HUES48 (cell line): ENCODE data around the gene CFAP300.
A peak's percentile ranks its signal among the peaks of the same experiment; 100 is the strongest.

Experiments
- H3K27ac ChIP-seq: one replicate; pipeline ENCODE4 v1.7.0; 2013; ENCODE audit warnings: low read depth, low read length, inconsistent platforms
- H3K27me3 ChIP-seq: 2 replicates; pipeline ENCODE4 v1.6.1; 2013; ENCODE audit warnings: mild to moderate bottlenecking, low read length; ENCODE audit not compliant: control insufficient read depth, insufficient read depth
- H3K36me3 ChIP-seq: 2 replicates; pipeline ENCODE4 v1.6.1; 2013; ENCODE audit warnings: low read length; ENCODE audit not compliant: control insufficient read depth, insufficient read depth
- H3K4me1 ChIP-seq: 2 replicates; pipeline ENCODE4 v1.6.1; 2013; ENCODE audit warnings: mild to moderate bottlenecking, low read length; ENCODE audit not compliant: control insufficient read depth, insufficient read depth
- H3K4me3 ChIP-seq: 2 replicates; pipeline ENCODE4 v1.5.1; 2013; ENCODE audit warnings: mild to moderate bottlenecking, low read depth, low read length
- H3K9ac ChIP-seq: 2 replicates; pipeline ENCODE4 v1.6.1; 2013; ENCODE audit warnings: mild to moderate bottlenecking, low read depth, low read length, moderate library complexity
- H3K9me3 ChIP-seq: 2 replicates; pipeline ENCODE4 v1.6.1; 2013; ENCODE audit warnings: low read length; ENCODE audit not compliant: control insufficient read depth, insufficient read depth

The CFAP300 gene

GRCh38 chr11:102047305-102047924 is at the start of gene CFAP300:
Gene CFAP300, plus strand, starts transcription at chr11:102047437. Its CDS starts 34 bp downstream, at chr11:102047471.
- no peak within 1 kb of the TSS for H3K27ac ChIP-seq
- H3K9ac ChIP-seq, result 0 out of 2 replicates have a peak within 1 kb of the TSS, but pooled peaks have one; percentile 8
- H3K9me3 ChIP-seq, result no peaks in the 10 kb centered on the region
- no peaks in the 10 kb centered on the region for H3K36me3 ChIP-seq
- H3K4me1 ChIP-seq, result peaks cover 7% of the 10 kb centered on the region; the same call in 1 of the 2 replicates
- H3K27me3 ChIP-seq, result peaks cover 5% of the 10 kb centered on the region; the same call in 1 of the 2 replicates
- H3K4me3 ChIP-seq, result peak within 1 kb of the TSS; percentile 65

GRCh38 chr11:102001657-102002338 is 45.4 kb upstream of the CFAP300 start:
- Histone ChIP-seq H3K36me3 (no peaks in the 10 kb centered on the region), H3K27ac (no peak overlapping the region)

GRCh38 chr11:102004220-102004619 is 43.0 kb upstream of the CFAP300 start:
- Histone ChIP-seq H3K9me3 (no peaks in the 10 kb centered on the region), H3K27ac (no peak overlapping the region), H3K4me3 (no peak overlapping the region), H3K27me3 (no peaks in the 10 kb centered on the region), H3K9ac (no peak overlapping the region), H3K4me1 (no peaks in the 10 kb centered on the region), H3K36me3 (no peaks in the 10 kb centered on the region)

More at GRCh38 chr11:102001657-102002338, 45.4 kb upstream of the CFAP300 start:
- Histone ChIP-seq H3K4me3 (no peak overlapping the region), H3K9me3 (no peaks in the 10 kb centered on the region), H3K27me3 (no peaks in the 10 kb centered on the region), H3K9ac (no peak overlapping the region), H3K4me1 (no peaks in the 10 kb centered on the region)

GRCh38 chr11:102005306-102005705 is 41.9 kb upstream of the CFAP300 start:
- Histone ChIP-seq H3K9ac (no peak overlapping the region), H3K27me3 (no peaks in the 10 kb centered on the region), H3K4me3 (no peak overlapping the region), H3K27ac (no peak overlapping the region), H3K4me1 (no peaks in the 10 kb centered on the region), H3K36me3 (no peaks in the 10 kb centered on the region), H3K9me3 (no peaks in the 10 kb centered on the region)

GRCh38 chr11:102006835-102007566 is 40.2 kb upstream of the CFAP300 start:
- no peaks in the 10 kb centered on the region for H3K27me3 ChIP-seq
- no peaks in the 10 kb centered on the region for H3K9me3 ChIP-seq
- no peaks in the 10 kb centered on the region for H3K36me3 ChIP-seq
- H3K4me1 ChIP-seq, result no peaks in the 10 kb centered on the region
- H3K9ac ChIP-seq, result no peak overlapping the region
- no peak overlapping the region for H3K4me3 ChIP-seq
- no peak overlapping the region for H3K27ac ChIP-seq

- no peaks in the 10 kb centered on the region for H3K9me3 ChIP-seq
- no peaks in the 10 kb centered on the region for H3K27me3 ChIP-seq
- H3K9ac ChIP-seq, result no peak overlapping the region
- H3K4me3 ChIP-seq, result no peak overlapping the region
- H3K27ac ChIP-seq, result no peak overlapping the region
- H3K4me1 ChIP-seq, result no peaks in the 10 kb centered on the region
- H3K36me3 ChIP-seq, result no peaks in the 10 kb centered on the region
Measured at GRCh38 chr11:102007567-102008437, 39.4 kb upstream of the CFAP300 start.

- Histone ChIP-seq H3K9ac (no peak overlapping the region), H3K27ac (peak overlapping the region; percentile 47), H3K9me3 (no peaks in the 10 kb centered on the region), H3K4me3 (no peak overlapping the region), H3K36me3 (no peaks in the 10 kb centered on the region), H3K4me1 (no peaks in the 10 kb centered on the region), H3K27me3 (no peaks in the 10 kb centered on the region)
Measured at GRCh38 chr11:102010776-102011494, 36.3 kb upstream of the CFAP300 start.

- H3K4me1 ChIP-seq, result no peaks in the 10 kb centered on the region
- no peak overlapping the region for H3K27ac ChIP-seq
- no peaks in the 10 kb centered on the region for H3K9me3 ChIP-seq
- H3K36me3 ChIP-seq, result no peaks in the 10 kb centered on the region
- no peak overlapping the region for H3K9ac ChIP-seq
- H3K4me3 ChIP-seq, result no peak overlapping the region
- no peaks in the 10 kb centered on the region for H3K27me3 ChIP-seq
Measured at GRCh38 chr11:102012946-102013345, 34.3 kb upstream of the CFAP300 start.

- Histone ChIP-seq H3K9me3 (no peaks in the 10 kb centered on the region), H3K27me3 (no peaks in the 10 kb centered on the region), H3K27ac (no peak overlapping the region), H3K4me1 (no peaks in the 10 kb centered on the region), H3K4me3 (no peak overlapping the region), H3K9ac (no peak overlapping the region), H3K36me3 (no peaks in the 10 kb centered on the region)
Measured at GRCh38 chr11:102014756-102015155, 32.5 kb upstream of the CFAP300 start.

- Histone ChIP-seq H3K36me3 (no peaks in the 10 kb centered on the region), H3K27me3 (no peaks in the 10 kb centered on the region), H3K9ac (no peak overlapping the region), H3K4me3 (no peak overlapping the region), H3K27ac (no peak overlapping the region), H3K9me3 (no peaks in the 10 kb centered on the region), H3K4me1 (no peaks in the 10 kb centered on the region)
Measured at GRCh38 chr11:102017026-102017425, 30.2 kb upstream of the CFAP300 start.
